Mucosa of stomach (tissue), 1 donor: ENCODE measurements around the gene GIPR.

ENCODE experiments used
- H3K27me3 ChIP-seq: one replicate; pipeline ENCODE4 v1.7.0; 2013; ENCODE audit warnings: mild to moderate bottlenecking, low read length; ENCODE audit not compliant: control insufficient read depth, insufficient read depth
- H3K36me3 ChIP-seq: one replicate; pipeline ENCODE4 v1.7.0; 2013; ENCODE audit warnings: low read length; ENCODE audit not compliant: control insufficient read depth, insufficient read depth
- H3K4me1 ChIP-seq: one replicate; pipeline ENCODE4 v1.7.0; 2013; ENCODE audit warnings: mild to moderate bottlenecking, low read length; ENCODE audit not compliant: control insufficient read depth, insufficient read depth
- H3K4me3 ChIP-seq: one replicate; pipeline ENCODE4 v1.7.0; 2013; ENCODE audit warnings: low read length
- H3K9ac ChIP-seq: one replicate; pipeline ENCODE4 v1.7.0; 2013; ENCODE audit warnings: mild to moderate bottlenecking, low read length, moderate library complexity
- H3K9me3 ChIP-seq: one replicate; pipeline ENCODE4 v1.7.0; 2013; ENCODE audit warnings: mild to moderate bottlenecking, low read length, moderate library complexity; ENCODE audit not compliant: control insufficient read depth
- donor health status: Pancreatic carcinoma.

GIPR gene

GRCh38 chr19:45655073-45655472 lies 12.9 kb upstream of the GIPR start:
- Histone ChIP-seq H3K9me3 (no peaks in the 10 kb centered on the region), H3K4me3 (no peak overlapping the region), H3K4me1 (no peaks in the 10 kb centered on the region)

GRCh38 chr19:45657520-45658167 lies 10.4 kb upstream of the GIPR start:
- Histone ChIP-seq H3K36me3 (no peaks in the 10 kb centered on the region), H3K4me1 (no peaks in the 10 kb centered on the region), H3K4me3 (no peak overlapping the region), H3K9me3 (no peaks in the 10 kb centered on the region), H3K27me3 (no peaks in the 10 kb centered on the region), H3K9ac (no peak overlapping the region)

More at GRCh38 chr19:45655073-45655472, 12.9 kb upstream of the GIPR start:
- Histone ChIP-seq H3K36me3 (no peaks in the 10 kb centered on the region), H3K9ac (no peak overlapping the region), H3K27me3 (no peaks in the 10 kb centered on the region)

- H3K9me3 ChIP-seq: no peaks in the 10 kb centered on the region
- H3K36me3 ChIP-seq: no peaks in the 10 kb centered on the region
- H3K4me1 ChIP-seq: no peaks in the 10 kb centered on the region
- H3K4me3 ChIP-seq: no peak overlapping the region
- H3K27me3 ChIP-seq: no peaks in the 10 kb centered on the region
- H3K9ac ChIP-seq: no peak overlapping the region
Measured at GRCh38 chr19:45659096-45659729, 8.8 kb upstream of the GIPR start.

- Histone ChIP-seq H3K4me3 (no peak overlapping the region), H3K27me3 (no peaks in the 10 kb centered on the region), H3K36me3 (no peaks in the 10 kb centered on the region), H3K9me3 (no peaks in the 10 kb centered on the region), H3K4me1 (no peaks in the 10 kb centered on the region), H3K9ac (no peak overlapping the region)
Measured at GRCh38 chr19:45660636-45661035, 7.4 kb upstream of the GIPR start.

- H3K36me3 ChIP-seq: no peaks in the 10 kb centered on the region
- peaks cover 7% of the 10 kb centered on the region for H3K4me1 ChIP-seq
- no peaks in the 10 kb centered on the region for H3K9me3 ChIP-seq
- H3K27me3 ChIP-seq: peaks cover 7% of the 10 kb centered on the region
- H3K9ac ChIP-seq: no peak overlapping the region
- H3K4me3 ChIP-seq: no peak overlapping the region
Measured at GRCh38 chr19:45663800-45664199, 4.2 kb upstream of the GIPR start.

GRCh38 chr19:45664575-45664974 lies 3.4 kb upstream of the GIPR start:
- Histone ChIP-seq H3K36me3 (no peaks in the 10 kb centered on the region), H3K4me3 (no peak overlapping the region), H3K9me3 (no peaks in the 10 kb centered on the region), H3K27me3 (peaks cover 14% of the 10 kb centered on the region), H3K9ac (no peak overlapping the region), H3K4me1 (peaks cover 7% of the 10 kb centered on the region)

- H3K27me3 ChIP-seq: peaks cover 24% of the 10 kb centered on the region
- H3K9ac ChIP-seq: peak overlapping the region; percentile 89
- peak overlapping the region; percentile 71 for H3K4me3 ChIP-seq
Measured at GRCh38 chr19:45668342-45668871, 386 bp downstream of the GIPR start.

GRCh38 chr19:45670670-45671453 lies 2.8 kb downstream of the GIPR start:
- peaks cover 24% of the 10 kb centered on the region for H3K27me3 ChIP-seq
- H3K4me1 ChIP-seq: peaks cover 18% of the 10 kb centered on the region
- peak overlapping the region; percentile 71 for H3K9ac ChIP-seq
- no peaks in the 10 kb centered on the region for H3K36me3 ChIP-seq
- H3K4me3 ChIP-seq: no peak overlapping the region
- H3K9me3 ChIP-seq: no peaks in the 10 kb centered on the region

More at GRCh38 chr19:45668342-45668871, 386 bp downstream of the GIPR start:
- H3K36me3 ChIP-seq: no peaks in the 10 kb centered on the region
- no peaks in the 10 kb centered on the region for H3K9me3 ChIP-seq
- peaks cover 18% of the 10 kb centered on the region for H3K4me1 ChIP-seq

- Histone ChIP-seq H3K36me3 (no peaks in the 10 kb centered on the region), H3K4me1 (peaks cover 25% of the 10 kb centered on the region), H3K4me3 (no peak overlapping the region), H3K27me3 (peaks cover 19% of the 10 kb centered on the region), H3K9me3 (no peaks in the 10 kb centered on the region), H3K9ac (no peak overlapping the region)
Measured at GRCh38 chr19:45674946-45675345, 6.9 kb downstream of the GIPR start.

GRCh38 chr19:45676851-45677263 lies 8.8 kb downstream of the GIPR start:
- Histone ChIP-seq H3K9ac (peak overlapping the region; percentile 18), H3K4me1 (peaks cover 23% of the 10 kb centered on the region), H3K27me3 (peaks cover 9% of the 10 kb centered on the region), H3K4me3 (no peak overlapping the region), H3K36me3 (no peaks in the 10 kb centered on the region), H3K9me3 (no peaks in the 10 kb centered on the region)

GRCh38 chr19:45677351-45678230 lies 9.6 kb downstream of the GIPR start:
- Histone ChIP-seq H3K36me3 (no peaks in the 10 kb centered on the region), H3K4me3 (peak overlapping the region; percentile 19), H3K9ac (peak overlapping the region; percentile 22), H3K9me3 (no peaks in the 10 kb centered on the region), H3K27me3 (peaks cover 9% of the 10 kb centered on the region), H3K4me1 (peaks cover 26% of the 10 kb centered on the region)
